GM04504 (cell line): ENCODE results near the gene RIMOC1.
"Not testable (repeated sequence)": the region's sequence is repeated elsewhere in the genome, so short reads cannot be mapped to it uniquely, and the experiment has no call there.

Experiments
- DNase-seq: peaks from one replicate; pipeline ENCODE4 v3.0.0-alpha.2; 2012; ENCODE audit warnings: low read depth

RIMOC1 gene

DNA sequence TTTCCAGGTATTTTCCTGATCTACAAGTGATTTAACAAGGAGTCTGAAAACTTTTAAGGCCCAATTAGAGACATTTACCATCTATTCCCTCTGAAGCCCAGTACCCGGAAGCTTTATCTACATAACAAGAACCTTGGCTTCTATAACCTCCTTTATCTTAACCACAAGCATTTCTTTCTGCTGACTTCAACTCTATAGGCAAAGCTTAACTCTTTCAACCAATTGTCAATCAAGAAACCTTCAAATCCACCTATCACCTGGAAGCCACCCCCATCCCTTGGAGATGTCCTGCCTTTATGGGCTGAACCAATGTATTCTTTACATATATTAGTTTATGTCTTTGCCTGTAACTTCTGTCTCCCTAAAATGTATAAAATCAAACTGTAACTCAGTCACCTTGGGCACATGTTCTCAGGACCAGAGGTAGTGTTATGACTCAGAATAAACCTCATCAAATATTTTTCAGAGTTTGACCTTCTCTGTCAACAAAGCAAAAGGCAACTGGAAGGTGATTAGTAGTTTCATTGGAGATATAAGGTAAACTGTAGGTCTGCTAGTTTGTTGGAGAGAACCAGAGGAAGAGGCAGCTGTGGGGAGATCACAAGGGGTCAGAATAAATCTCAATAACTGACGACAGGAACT lies 13.0 kb upstream of the RIMOC1 start:
- DNase-seq = no peak

- no peak for DNase-seq
Measured at GRCh38 chr5:41892031-41892430, 12.1 kb upstream of the RIMOC1 start.

- DNase-seq = no peak
Measured at GRCh38 chr5:41893074-41893851, 10.9 kb upstream of the RIMOC1 start.

DNA sequence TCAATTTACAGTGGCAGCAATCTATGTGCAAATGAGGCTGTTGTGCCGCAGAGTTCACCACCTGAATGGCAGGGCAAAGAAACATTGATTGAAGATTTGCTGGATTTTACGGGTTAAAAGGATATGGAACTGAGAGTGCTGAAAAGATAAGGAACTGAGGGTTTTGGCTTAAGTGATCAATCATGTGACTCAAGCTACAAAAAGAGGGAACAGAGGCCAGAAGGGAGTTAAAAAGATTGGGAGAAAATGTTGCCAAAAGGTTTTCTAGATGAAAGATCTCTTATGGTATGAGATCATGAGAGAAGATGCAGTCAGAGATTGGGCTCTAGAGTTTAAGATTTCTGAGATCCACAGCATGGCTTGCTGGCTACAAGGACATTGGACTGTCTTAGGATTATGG lies 7.9 kb upstream of the RIMOC1 start:
- DNase-seq = no peak

- DNase-seq = no peak
Measured at GRCh38 chr5:41903382-41903891, 707 bp upstream of the RIMOC1 start.

- DNase-seq = no peak
Measured at GRCh38 chr5:41906151-41906550, 2.0 kb downstream of the RIMOC1 start.

- peak; percentile 19 for DNase-seq
Measured at GRCh38 chr5:41908374-41909079, 4.4 kb downstream of the RIMOC1 start.

GRCh38 chr5:41918105-41918504 lies 14.0 kb downstream of the RIMOC1 start:
- DNase-seq = no peak

DNA sequence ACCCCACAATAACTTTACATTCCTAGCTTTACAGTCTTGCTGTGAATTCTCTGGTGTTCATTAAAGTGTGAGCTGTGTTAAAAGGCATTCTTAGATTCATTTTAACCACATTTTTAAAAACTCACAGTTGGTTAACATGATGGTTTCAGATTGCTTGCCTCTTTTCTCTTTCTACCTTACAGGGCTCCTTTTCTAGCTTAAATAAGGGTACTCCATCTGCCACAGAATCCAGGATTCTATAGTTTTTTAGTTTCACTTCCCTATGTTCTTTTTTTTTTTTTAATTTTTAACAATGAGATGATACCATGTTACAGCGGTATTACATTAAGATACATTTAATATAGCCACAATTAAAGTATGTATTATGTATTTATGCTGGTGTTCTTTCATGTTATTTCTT lies 17.0 kb downstream of the RIMOC1 start:
- no peak for DNase-seq

GRCh38 chr5:41921874-41922273 lies 17.7 kb downstream of the RIMOC1 start:
- no peak for DNase-seq

DNA sequence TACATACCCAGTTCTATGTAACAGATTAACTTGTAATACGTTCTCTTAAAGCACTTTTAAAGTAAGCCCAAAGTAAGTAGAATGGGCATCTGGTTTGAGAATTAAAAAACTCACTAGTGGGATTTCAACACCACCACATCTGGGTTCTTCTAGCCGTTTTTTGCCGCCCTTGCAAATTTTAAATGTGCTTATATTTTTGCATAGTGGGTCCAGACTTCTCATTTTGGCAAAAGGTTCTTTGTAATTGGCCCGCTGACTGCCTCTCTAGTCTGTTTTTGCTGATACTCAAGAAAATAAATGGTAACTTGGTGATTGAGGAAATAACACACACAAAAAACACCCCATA lies 20.4 kb downstream of the RIMOC1 start:
- no peak for DNase-seq

DNA sequence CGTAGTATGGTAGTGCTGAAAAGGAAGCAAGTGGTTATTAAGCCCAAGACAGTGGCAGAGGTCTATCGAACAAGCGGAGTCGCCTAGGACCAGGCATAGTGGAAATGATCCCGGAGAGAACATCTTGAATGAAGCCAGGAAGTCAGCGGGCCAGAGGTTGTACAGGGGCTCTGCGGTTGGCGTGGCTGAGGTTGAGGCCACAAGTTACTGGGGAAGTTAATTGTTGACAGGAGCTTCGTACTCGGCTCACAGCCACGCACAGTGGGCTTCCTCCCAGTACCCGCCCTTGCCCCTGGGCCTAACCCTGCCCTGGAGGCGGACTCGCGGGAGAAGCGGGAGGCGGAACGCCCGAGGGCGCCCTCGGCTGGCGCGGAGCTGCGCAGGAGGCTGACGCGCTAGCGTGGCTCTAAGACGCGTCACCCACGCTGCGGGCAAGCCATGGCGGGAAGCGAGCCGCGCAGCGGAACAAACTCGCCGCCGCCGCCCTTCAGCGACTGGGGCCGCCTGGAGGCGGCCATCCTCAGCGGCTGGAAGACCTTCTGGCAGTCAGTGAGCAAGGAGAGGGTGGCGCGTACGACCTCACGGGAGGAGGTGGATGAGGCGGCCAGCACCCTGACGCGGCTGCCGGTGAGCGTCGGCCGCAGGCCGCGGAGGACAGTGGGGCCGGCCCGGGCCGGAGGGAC lies 20.9 kb downstream of the RIMOC1 start, which contains the start of gene FBXO4:
FBXO4 (plus strand) TSS at position 410 of the 683 bp plus-strand sequence; CDS start at position 439, 29 bp downstream.
- DNase-seq = peak; percentile 64

GRCh38 chr5:41925555-41925951 lies 21.4 kb downstream of the RIMOC1 start:
- no peak for DNase-seq

- no peak for DNase-seq
Measured at GRCh38 chr5:41927604-41928003, 23.5 kb downstream of the RIMOC1 start.

DNA sequence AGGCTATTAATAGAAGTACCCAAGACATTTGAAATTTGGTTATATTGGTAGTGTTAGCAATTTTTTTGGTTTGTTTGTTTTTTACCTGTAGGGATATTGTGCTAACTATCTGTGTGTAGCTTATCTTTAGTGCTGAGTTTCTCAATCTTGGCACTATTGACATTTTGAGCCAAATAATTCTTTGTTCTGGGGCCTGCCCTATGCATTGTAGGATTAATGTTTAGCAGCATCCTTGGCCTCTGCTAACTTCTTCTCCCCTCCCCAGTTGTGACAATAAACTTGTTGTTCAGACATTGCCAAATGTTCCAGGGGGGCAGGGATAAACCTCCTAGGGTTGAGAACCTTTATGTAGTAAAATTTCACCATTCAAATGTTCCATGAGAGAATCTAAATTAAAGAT lies 24.9 kb downstream of the RIMOC1 start:
- no peak for DNase-seq

GRCh38 chr5:41932770-41933169 lies 28.6 kb downstream of the RIMOC1 start:
- DNase-seq = no peak

DNA sequence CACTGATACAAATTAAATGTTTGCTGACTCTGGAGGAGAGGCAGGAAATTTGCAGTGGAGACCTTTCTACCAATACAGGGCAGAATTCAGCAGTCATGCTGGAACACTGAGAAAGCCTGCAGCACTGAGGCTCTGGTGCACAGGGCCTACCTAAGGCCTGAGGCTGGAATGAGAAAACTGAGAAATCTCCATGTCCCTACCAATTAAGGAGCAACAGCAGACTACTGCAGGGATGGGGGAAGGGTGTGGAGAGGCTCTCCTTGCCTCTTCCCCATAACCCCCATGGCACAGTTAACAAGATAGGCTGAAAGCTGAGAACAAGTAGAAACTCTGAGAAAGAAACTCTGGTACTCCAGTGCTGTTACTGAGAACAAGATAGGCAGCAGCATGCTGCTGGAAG lies 31.4 kb downstream of the RIMOC1 start:
- DNase-seq = no peak

DNA sequence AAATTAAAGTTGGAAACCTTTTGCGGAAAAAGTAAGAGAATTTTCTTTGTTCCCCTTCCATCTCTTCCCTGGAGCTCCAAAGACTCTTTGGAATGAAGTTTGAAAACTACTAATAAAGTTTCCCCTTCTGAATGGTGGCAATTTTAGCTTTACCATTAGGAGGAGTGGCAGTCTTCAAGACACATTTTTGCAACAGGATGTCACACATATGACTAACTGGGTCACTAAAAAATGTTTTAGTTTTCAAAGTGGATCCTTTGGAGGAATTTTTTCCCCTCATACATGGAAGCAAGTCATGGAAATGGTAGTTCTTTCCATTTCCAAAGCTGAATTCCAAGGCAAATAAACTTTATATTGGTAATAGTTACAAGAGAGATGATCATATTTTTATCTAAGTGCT lies 36.5 kb downstream of the RIMOC1 start:
- no peak for DNase-seq

- DNase-seq = not testable (repeated sequence)
Measured at GRCh38 chr5:41945332-41945955, 41.3 kb downstream of the RIMOC1 start.

- DNase-seq = no peak
Measured at GRCh38 chr5:41951224-41951623, 47.1 kb downstream of the RIMOC1 start.
